ENCODE data around the gene VIL1. TPM values are rescaled to one million over a fixed set of nuclear protein-coding genes. Genes with fewer than 3 reads are reported as not detected.

The VIL1 gene
- not detected in 2 replicates for total RNA-seq (2014; rRNA removed; shearing (Covaris generic); ENCODE audit: low replicate concordance)

DNA sequence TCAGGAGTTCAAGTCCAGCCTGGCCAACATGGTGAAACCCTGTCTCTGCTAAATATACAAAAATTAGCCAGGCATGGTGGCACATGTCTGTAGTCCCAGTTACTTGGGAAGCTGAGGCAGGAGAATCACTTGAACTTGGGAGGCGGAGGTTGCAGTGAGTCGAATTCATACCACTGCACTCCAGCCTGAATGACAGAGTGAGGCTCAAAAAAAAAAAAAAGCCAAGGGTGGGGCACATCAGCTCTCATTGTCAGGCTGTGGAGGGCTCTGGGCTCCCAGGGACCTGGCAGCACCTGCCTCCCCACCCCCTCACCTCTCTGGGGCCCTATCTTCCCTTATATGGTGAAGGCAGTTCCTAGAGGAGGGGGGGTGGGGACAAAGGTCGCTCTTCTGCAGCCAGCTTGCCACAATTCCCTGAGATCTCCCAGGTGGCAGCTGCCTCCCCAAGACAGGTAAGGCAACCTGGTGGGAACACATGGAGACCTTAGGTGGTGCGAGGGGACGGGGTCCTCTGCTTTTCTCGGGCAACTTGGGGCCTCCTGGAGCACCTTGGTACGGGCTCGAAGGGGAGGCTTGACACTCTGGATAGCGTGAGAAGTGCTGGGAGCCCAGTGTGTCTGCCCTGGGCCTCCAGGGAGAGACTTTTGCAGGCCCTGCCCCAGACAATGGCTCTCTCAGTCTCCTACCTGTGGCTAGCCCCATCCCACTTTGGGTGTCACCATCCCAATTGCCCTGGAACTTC lies at the start of gene VIL1:
TSS of gene VIL1 (plus strand) at position 407 of the 742 bp plus-strand sequence. CDS start 4,656 bp downstream, outside the sequence.
- no peak for DNase-seq
- no peak within 1 kb of the TSS for H3K4me3 ChIP-seq
- H3K9me3 ChIP-seq: no peaks in the 10 kb centered on the region
- no peaks in the 10 kb centered on the region for H3K27me3 ChIP-seq
- no peaks in the 10 kb centered on the region for H3K36me3 ChIP-seq

GRCh38 chr2:218369330-218369729 lies 49.6 kb upstream of the VIL1 start:
- Histone ChIP-seq H3K36me3 (no peaks in the 10 kb centered on the region), H3K9me3 (no peaks in the 10 kb centered on the region), H3K4me3 (no peak overlapping the region), H3K27me3 (no peaks in the 10 kb centered on the region)
- no peak for DNase-seq

DNA sequence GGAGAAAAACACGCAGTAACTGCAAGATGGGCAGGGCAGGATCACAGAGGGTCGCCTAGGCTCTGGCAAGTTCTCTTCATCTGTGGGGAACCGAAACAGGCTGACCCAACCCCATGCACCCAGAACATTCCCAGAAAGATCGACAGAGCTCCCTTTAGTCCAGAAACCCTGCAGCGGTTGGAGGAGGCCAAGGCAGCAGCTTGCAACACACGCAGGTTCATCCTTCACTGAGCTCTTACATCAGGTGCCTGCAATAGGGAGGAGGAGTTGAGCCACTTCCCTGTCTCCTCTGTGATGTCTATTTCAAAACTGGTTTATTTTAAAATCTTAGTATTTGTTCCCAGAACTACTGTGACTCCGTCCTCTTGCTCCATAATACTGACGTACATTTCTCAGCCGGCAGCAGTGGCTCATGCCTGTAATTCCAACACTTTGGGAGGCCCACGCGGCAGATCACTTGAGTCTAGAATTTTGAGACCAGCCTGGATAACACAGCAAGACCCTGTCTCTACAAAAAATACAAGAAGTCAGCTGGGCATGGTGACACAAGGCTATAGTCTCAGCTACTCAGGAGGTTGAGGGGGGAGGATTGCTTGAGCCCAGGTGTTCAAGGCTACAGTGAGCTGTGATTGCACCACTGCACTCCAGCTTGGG lies 48.4 kb upstream of the VIL1 start:
- Histone ChIP-seq H3K4me3 (no peak overlapping the region), H3K9me3 (no peaks in the 10 kb centered on the region), H3K27me3 (no peaks in the 10 kb centered on the region), H3K36me3 (no peaks in the 10 kb centered on the region)
- DNase-seq: no peak

DNA sequence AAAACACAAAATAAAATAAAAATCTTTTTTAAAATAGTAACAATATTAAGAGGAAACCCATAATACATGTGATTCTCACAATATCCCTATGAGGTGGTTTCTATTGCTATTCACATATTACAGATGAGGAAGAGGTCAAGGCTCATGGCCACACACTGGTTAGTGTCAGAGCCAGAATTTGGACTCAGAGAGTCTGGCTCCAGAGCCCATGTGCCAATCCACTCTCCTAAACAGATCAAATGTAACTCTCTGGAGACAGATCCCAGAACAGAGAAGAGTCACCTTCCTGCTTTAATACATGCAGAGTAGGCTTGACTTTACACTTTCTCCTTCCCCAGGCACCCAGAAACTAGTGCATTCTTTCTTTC lies 47.0 kb upstream of the VIL1 start:
- Histone ChIP-seq H3K9me3 (no peaks in the 10 kb centered on the region), H3K36me3 (no peaks in the 10 kb centered on the region), H3K27me3 (no peaks in the 10 kb centered on the region), H3K4me3 (no peak overlapping the region)
- DNase-seq: no peak

GRCh38 chr2:218374795-218375194 lies 44.1 kb upstream of the VIL1 start:
- H3K9me3 ChIP-seq: no peaks in the 10 kb centered on the region
- no peak for DNase-seq
- no peaks in the 10 kb centered on the region for H3K36me3 ChIP-seq
- H3K4me3 ChIP-seq: no peak overlapping the region
- H3K27me3 ChIP-seq: no peaks in the 10 kb centered on the region

DNA sequence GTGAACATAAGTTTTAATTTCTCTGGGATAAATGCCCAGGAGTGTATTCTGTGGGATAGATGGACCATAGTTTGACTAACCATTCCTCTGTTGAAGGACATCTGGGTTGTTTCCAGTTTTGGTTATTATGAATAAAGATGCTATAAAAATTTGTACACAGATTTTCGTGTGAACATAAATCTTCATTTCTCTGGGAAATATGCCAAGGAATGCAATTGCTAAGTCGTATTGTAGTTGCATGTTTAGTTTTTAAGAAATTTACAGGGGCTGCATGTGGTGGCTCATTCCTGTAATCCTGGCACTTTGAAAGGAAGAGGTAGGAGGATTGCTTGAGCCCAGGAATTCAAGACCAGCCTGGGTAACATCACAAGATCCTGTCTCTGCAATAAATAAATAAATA lies 43.7 kb upstream of the VIL1 start:
- Histone ChIP-seq H3K27me3 (no peaks in the 10 kb centered on the region), H3K9me3 (no peaks in the 10 kb centered on the region), H3K4me3 (no peak overlapping the region), H3K36me3 (no peaks in the 10 kb centered on the region)
- DNase-seq: peak; percentile 42

DNA sequence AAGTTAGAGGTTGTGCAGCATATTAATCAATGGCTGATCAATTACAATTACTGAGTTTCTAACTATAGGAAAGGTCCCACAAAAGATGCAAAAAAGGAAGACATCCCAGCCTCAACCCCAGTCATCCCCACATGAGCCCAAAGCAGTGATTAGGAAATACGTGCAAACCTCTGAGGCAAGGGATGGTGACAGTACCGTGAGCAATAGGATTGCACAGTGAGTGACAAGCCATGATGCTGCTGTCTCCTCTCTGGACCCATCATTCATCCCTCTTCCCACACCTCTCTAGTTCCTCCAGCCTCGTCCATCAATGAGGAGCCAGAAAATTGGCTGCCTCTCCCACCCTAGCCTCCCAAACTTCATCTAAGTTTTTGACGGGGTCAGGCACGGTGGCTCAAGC lies 40.9 kb upstream of the VIL1 start:
- Histone ChIP-seq H3K27me3 (no peaks in the 10 kb centered on the region), H3K36me3 (no peaks in the 10 kb centered on the region), H3K9me3 (no peaks in the 10 kb centered on the region), H3K4me3 (no peak overlapping the region)
- no peak for DNase-seq

- Histone ChIP-seq H3K9me3 (no peaks in the 10 kb centered on the region), H3K27me3 (no peaks in the 10 kb centered on the region), H3K4me3 (no peak within 1 kb of the TSS), H3K36me3 (no peaks in the 10 kb centered on the region)
- no peak for DNase-seq
These were observed 37.0 kb upstream of the VIL1 start, which contains the start of gene SLC11A1 for GRCh38 chr2:218381916-218382366. Gene SLC11A1, plus strand, starts transcription at chr2:218382273. Its CDS starts 96 bp downstream, at chr2:218382369.

DNA sequence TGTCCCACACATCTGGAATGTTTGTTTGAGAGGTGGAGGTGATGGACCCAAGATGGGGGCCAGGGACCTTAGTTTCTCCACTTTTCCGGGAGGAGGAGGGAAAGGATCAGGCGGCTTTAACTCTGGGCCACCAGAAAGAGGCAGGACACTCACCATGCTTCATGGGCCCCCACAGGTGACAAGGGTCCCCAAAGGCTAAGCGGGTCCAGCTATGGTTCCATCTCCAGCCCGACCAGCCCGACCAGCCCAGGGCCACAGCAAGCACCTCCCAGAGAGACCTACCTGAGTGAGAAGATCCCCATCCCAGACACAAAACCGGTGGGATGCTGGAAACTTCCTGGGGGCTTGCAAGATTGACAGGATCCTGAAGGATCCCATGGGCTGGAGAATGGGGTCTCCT lies 36.1 kb upstream of the VIL1 start:
- Histone ChIP-seq H3K4me3 (no peak overlapping the region), H3K9me3 (no peaks in the 10 kb centered on the region), H3K27me3 (no peaks in the 10 kb centered on the region), H3K36me3 (no peaks in the 10 kb centered on the region)
- DNase-seq: no peak

DNA sequence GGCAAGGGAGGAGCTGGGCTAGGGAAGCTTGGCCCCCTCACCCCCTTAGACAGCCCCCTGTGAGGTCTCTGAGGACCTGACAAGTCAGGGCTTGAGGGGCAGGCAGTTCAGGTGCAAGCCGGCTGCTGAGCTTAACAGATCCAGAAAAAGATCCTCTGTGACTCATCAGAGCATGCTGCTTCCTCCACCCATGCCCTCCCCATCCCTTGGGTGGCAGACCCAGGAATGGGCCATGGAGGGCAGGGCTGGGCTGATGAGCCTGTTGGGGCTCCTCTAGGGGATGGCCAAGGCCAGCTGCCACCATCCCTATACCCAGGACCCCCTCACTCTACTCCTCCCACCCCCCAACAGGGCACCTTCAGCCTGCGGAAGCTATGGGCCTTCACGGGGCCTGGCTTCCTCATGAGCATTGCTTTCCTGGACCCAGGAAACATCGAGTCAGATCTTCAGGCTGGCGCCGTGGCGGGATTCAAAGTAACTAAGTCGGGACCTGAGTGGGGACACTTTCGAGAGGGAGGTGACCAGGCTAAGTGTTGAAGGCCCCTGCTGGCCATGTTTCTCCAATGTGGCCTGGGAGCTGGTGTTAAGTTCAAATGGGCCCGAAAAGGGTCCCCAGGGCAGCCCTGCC lies 34.9 kb upstream of the VIL1 start:
- H3K4me3 ChIP-seq: no peak overlapping the region

GRCh38 chr2:218384975-218385374 lies 33.9 kb upstream of the VIL1 start:
- no peak for DNase-seq
- Histone ChIP-seq H3K4me3 (no peak overlapping the region), H3K27me3 (no peaks in the 10 kb centered on the region), H3K9me3 (no peaks in the 10 kb centered on the region), H3K36me3 (no peaks in the 10 kb centered on the region)

More for the DNA sequence above, 34.9 kb upstream of the VIL1 start:
- peak; percentile 30 for DNase-seq
- no peaks in the 10 kb centered on the region for H3K27me3 ChIP-seq
- H3K9me3 ChIP-seq: no peaks in the 10 kb centered on the region
- no peaks in the 10 kb centered on the region for H3K36me3 ChIP-seq

- H3K4me3 ChIP-seq: no peak overlapping the region
- no peak for DNase-seq
These were observed 32.2 kb upstream of the VIL1 start for GRCh38 chr2:218386505-218387368.

DNA sequence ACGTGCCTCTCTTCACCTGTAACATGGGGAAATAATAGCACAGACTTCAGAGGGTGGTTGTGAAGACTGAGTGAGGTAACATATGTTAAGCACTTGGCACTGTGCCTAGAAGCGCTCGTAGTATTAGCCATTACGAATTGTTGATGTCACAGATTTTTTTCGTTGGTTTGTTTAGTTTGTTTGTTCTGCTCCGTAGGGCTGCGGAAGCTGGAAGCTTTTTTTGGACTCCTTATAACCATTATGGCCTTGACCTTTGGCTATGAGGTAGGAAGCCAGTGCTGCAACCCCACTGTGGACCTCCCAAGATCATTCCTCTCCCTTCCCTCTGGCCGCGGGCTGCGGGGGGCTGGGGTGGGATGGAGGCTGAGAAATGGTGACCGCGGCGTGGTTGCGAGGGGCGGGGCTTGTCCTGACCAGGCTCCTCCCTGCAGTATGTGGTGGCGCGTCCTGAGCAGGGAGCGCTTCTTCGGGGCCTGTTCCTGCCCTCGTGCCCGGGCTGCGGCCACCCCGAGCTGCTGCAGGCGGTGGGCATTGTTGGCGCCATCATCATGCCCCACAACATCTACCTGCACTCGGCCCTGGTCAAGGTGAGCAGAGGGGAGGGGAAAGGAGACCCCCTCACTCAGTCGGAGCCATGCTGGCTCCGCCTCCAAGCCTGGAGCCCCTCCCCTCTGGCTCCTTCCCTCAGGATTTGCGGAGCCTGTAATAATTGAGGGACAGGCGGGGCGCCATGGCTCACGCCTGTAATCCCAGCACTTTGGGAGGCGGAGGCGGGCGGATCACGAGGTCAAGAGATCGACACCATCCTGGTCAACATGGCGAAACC lies 31.3 kb upstream of the VIL1 start:
- Histone ChIP-seq H3K36me3 (no peaks in the 10 kb centered on the region), H3K4me3 (no peak overlapping the region), H3K27me3 (no peaks in the 10 kb centered on the region), H3K9me3 (no peaks in the 10 kb centered on the region)
- DNase-seq: no peak

More at GRCh38 chr2:218386505-218387368, 32.2 kb upstream of the VIL1 start:
- H3K27me3 ChIP-seq: no peaks in the 10 kb centered on the region
- no peaks in the 10 kb centered on the region for H3K9me3 ChIP-seq
- H3K36me3 ChIP-seq: no peaks in the 10 kb centered on the region

GRCh38 chr2:218389333-218390150 lies 29.4 kb upstream of the VIL1 start:
- H3K36me3 ChIP-seq: no peaks in the 10 kb centered on the region
- H3K27me3 ChIP-seq: no peaks in the 10 kb centered on the region
- DNase-seq: no peak
- no peaks in the 10 kb centered on the region for H3K9me3 ChIP-seq
- H3K4me3 ChIP-seq: no peak overlapping the region

- Histone ChIP-seq H3K36me3 (no peaks in the 10 kb centered on the region; the same call in 1 of the 2 replicates), H3K27me3 (no peaks in the 10 kb centered on the region), H3K9me3 (no peaks in the 10 kb centered on the region), H3K4me3 (no peak overlapping the region)
- no peak for DNase-seq
These were observed 27.7 kb upstream of the VIL1 start for GRCh38 chr2:218391202-218391601.
